Activated naive CD8-positive, alpha-beta T cell (primary cell): ENCODE data around the gene MOB1A.
A peak's percentile ranks its signal among the peaks of the same experiment; 100 is the strongest.
"Not testable (repeated sequence)": the region's sequence is repeated elsewhere in the genome, so short reads cannot be mapped to it uniquely, and the experiment has no call there.

Source experiments
- H3K27ac Mint-ChIP-seq: one replicate; pipeline ENCODE4 v1.8.0; 2021; ENCODE audit warnings: mixed read lengths
- H3K27me3 Mint-ChIP-seq: one replicate; pipeline ENCODE4 v1.8.0; 2021; ENCODE audit warnings: mixed read lengths
- H3K36me3 Mint-ChIP-seq: one replicate; pipeline ENCODE4 v1.8.0; 2021; ENCODE audit warnings: mixed read lengths
- H3K4me1 Mint-ChIP-seq: one replicate; pipeline ENCODE4 v1.8.0; 2021; ENCODE audit warnings: low read depth, mixed read lengths
- H3K4me3 Mint-ChIP-seq: one replicate; pipeline ENCODE4 v1.8.0; 2021; ENCODE audit warnings: mild to moderate bottlenecking, mixed read lengths
- H3K9me3 Mint-ChIP-seq: one replicate; pipeline ENCODE4 v1.8.0; 2021; ENCODE audit warnings: low read depth, mixed read lengths

The MOB1A gene

GRCh38 chr2:74205596-74205995 lies 26.9 kb upstream of the MOB1A start:
- Mint-ChIP-seq H3K4me1 (peaks cover 50% of the 10 kb centered on the region), H3K27me3 (no peaks in the 10 kb centered on the region), H3K36me3 (peaks cover 19% of the 10 kb centered on the region), H3K4me3 (peak overlapping the region; percentile 74), H3K27ac (peak overlapping the region; percentile 93), H3K9me3 (no peaks in the 10 kb centered on the region)

GRCh38 chr2:74205113-74205512 lies 26.4 kb upstream of the MOB1A start:
- peaks cover 19% of the 10 kb centered on the region for H3K36me3 Mint-ChIP-seq
- H3K27me3 Mint-ChIP-seq = no peaks in the 10 kb centered on the region
- H3K4me1 Mint-ChIP-seq = peaks cover 54% of the 10 kb centered on the region

GRCh38 chr2:74204436-74204835 lies 25.8 kb upstream of the MOB1A start:
- Mint-ChIP-seq H3K27me3 (no peaks in the 10 kb centered on the region), H3K4me3 (peak overlapping the region; percentile 74), H3K36me3 (peaks cover 20% of the 10 kb centered on the region), H3K4me1 (peaks cover 53% of the 10 kb centered on the region), H3K27ac (peak overlapping the region; percentile 93), H3K9me3 (no peaks in the 10 kb centered on the region)

More at GRCh38 chr2:74205113-74205512, 26.4 kb upstream of the MOB1A start:
- H3K9me3 Mint-ChIP-seq = no peaks in the 10 kb centered on the region
- peak overlapping the region; percentile 74 for H3K4me3 Mint-ChIP-seq
- peak overlapping the region; percentile 93 for H3K27ac Mint-ChIP-seq

GRCh38 chr2:74201596-74201995 lies 22.9 kb upstream of the MOB1A start:
- peak overlapping the region; percentile 99 for H3K4me3 Mint-ChIP-seq
- peaks cover 23% of the 10 kb centered on the region for H3K36me3 Mint-ChIP-seq
- H3K4me1 Mint-ChIP-seq = peaks cover 56% of the 10 kb centered on the region
- no peaks in the 10 kb centered on the region for H3K27me3 Mint-ChIP-seq
- H3K9me3 Mint-ChIP-seq = no peaks in the 10 kb centered on the region
- peak overlapping the region; percentile 50 for H3K27ac Mint-ChIP-seq

GRCh38 chr2:74201196-74201595 lies 22.5 kb upstream of the MOB1A start:
- H3K36me3 Mint-ChIP-seq = peaks cover 20% of the 10 kb centered on the region
- peaks cover 52% of the 10 kb centered on the region for H3K4me1 Mint-ChIP-seq
- no peaks in the 10 kb centered on the region for H3K27me3 Mint-ChIP-seq
- no peak overlapping the region for H3K27ac Mint-ChIP-seq
- H3K9me3 Mint-ChIP-seq = no peaks in the 10 kb centered on the region
- peak overlapping the region; percentile 99 for H3K4me3 Mint-ChIP-seq

- H3K4me1 Mint-ChIP-seq = peaks cover 39% of the 10 kb centered on the region
- H3K9me3 Mint-ChIP-seq = no peaks in the 10 kb centered on the region
- no peaks in the 10 kb centered on the region for H3K27me3 Mint-ChIP-seq
- peak overlapping the region; percentile 100 for H3K27ac Mint-ChIP-seq
- H3K4me3 Mint-ChIP-seq = peak overlapping the region; percentile 99
- peaks cover 12% of the 10 kb centered on the region for H3K36me3 Mint-ChIP-seq
Measured at GRCh38 chr2:74199871-74200305, 21.2 kb upstream of the MOB1A start.

- peaks cover 34% of the 10 kb centered on the region for H3K4me1 Mint-ChIP-seq
Measured at GRCh38 chr2:74199275-74199701, 20.6 kb upstream of the MOB1A start.

GRCh38 chr2:74198461-74199274 lies 20.0 kb upstream of the MOB1A start, which contains the start of gene MTHFD2:
TSS of gene MTHFD2 (plus strand) at chr2:74198615. CDS start at chr2:74198642, 27 bp downstream.
- Mint-ChIP-seq H3K4me1 (peaks cover 29% of the 10 kb centered on the region), H3K27ac (peak within 1 kb of the TSS; percentile 100), H3K9me3 (no peaks in the 10 kb centered on the region), H3K36me3 (peaks cover 9% of the 10 kb centered on the region), H3K27me3 (no peaks in the 10 kb centered on the region), H3K4me3 (peak within 1 kb of the TSS; percentile 99)

More at GRCh38 chr2:74199275-74199701, 20.6 kb upstream of the MOB1A start:
- Mint-ChIP-seq H3K27ac (peak overlapping the region; percentile 100), H3K36me3 (peaks cover 10% of the 10 kb centered on the region), H3K27me3 (no peaks in the 10 kb centered on the region), H3K4me3 (peak overlapping the region; percentile 99), H3K9me3 (no peaks in the 10 kb centered on the region)

GRCh38 chr2:74198023-74198460 lies 19.4 kb upstream of the MOB1A start:
- H3K36me3 Mint-ChIP-seq = peaks cover 7% of the 10 kb centered on the region
- H3K4me1 Mint-ChIP-seq = peaks cover 25% of the 10 kb centered on the region
- peak overlapping the region; percentile 99 for H3K4me3 Mint-ChIP-seq
- no peaks in the 10 kb centered on the region for H3K27me3 Mint-ChIP-seq
- peak overlapping the region; percentile 100 for H3K27ac Mint-ChIP-seq
- H3K9me3 Mint-ChIP-seq = no peaks in the 10 kb centered on the region

- H3K4me3 Mint-ChIP-seq = no peak overlapping the region
- H3K36me3 Mint-ChIP-seq = peaks cover 7% of the 10 kb centered on the region
- H3K27ac Mint-ChIP-seq = no peak overlapping the region
- H3K27me3 Mint-ChIP-seq = no peaks in the 10 kb centered on the region
- H3K4me1 Mint-ChIP-seq = peaks cover 25% of the 10 kb centered on the region
- H3K9me3 Mint-ChIP-seq = no peaks in the 10 kb centered on the region
Measured at GRCh38 chr2:74197049-74197448, 18.4 kb upstream of the MOB1A start.

- no peak overlapping the region for H3K4me3 Mint-ChIP-seq
- no peaks in the 10 kb centered on the region for H3K9me3 Mint-ChIP-seq
- H3K27ac Mint-ChIP-seq = no peak overlapping the region
- H3K36me3 Mint-ChIP-seq = peaks cover 5% of the 10 kb centered on the region
- H3K27me3 Mint-ChIP-seq = no peaks in the 10 kb centered on the region
- H3K4me1 Mint-ChIP-seq = peaks cover 9% of the 10 kb centered on the region
Measured at GRCh38 chr2:74194799-74195198, 16.1 kb upstream of the MOB1A start.

- Mint-ChIP-seq H3K27me3 (no peaks in the 10 kb centered on the region), H3K4me1 (no peaks in the 10 kb centered on the region), H3K27ac (no peak overlapping the region), H3K9me3 (no peaks in the 10 kb centered on the region), H3K4me3 (no peak overlapping the region), H3K36me3 (no peaks in the 10 kb centered on the region)
Measured at GRCh38 chr2:74191596-74192380, 13.1 kb upstream of the MOB1A start.

GRCh38 chr2:74188696-74189095 lies 10.0 kb upstream of the MOB1A start:
- Mint-ChIP-seq H3K27me3 (no peaks in the 10 kb centered on the region), H3K27ac (no peak overlapping the region), H3K9me3 (no peaks in the 10 kb centered on the region), H3K36me3 (no peaks in the 10 kb centered on the region), H3K4me1 (peaks cover 5% of the 10 kb centered on the region), H3K4me3 (no peak overlapping the region)

- H3K9me3 Mint-ChIP-seq = no peaks in the 10 kb centered on the region
- H3K36me3 Mint-ChIP-seq = no peaks in the 10 kb centered on the region
- no peak overlapping the region for H3K27ac Mint-ChIP-seq
- peaks cover 5% of the 10 kb centered on the region for H3K4me1 Mint-ChIP-seq
- no peak overlapping the region for H3K4me3 Mint-ChIP-seq
- no peaks in the 10 kb centered on the region for H3K27me3 Mint-ChIP-seq
Measured at GRCh38 chr2:74188018-74188601, 9.4 kb upstream of the MOB1A start.

- not testable (repeated sequence) for H3K4me3 Mint-ChIP-seq, H3K9me3 Mint-ChIP-seq, H3K27me3 Mint-ChIP-seq, H3K27ac Mint-ChIP-seq, H3K4me1 Mint-ChIP-seq, H3K36me3 Mint-ChIP-seq
Measured at GRCh38 chr2:74186706-74187105, 8.0 kb upstream of the MOB1A start.
